ENCODE data around the gene GPATCH11. TPM values are rescaled to one million over a fixed set of nuclear protein-coding genes. Genes with fewer than 3 reads are reported as not detected.

Gene GPATCH11
- 10.7 and 11.9 TPM in 2 replicates for total RNA-seq (2014; rRNA removed)
- 3.8 TPM for polyA plus RNA-seq (2012)

DNA sequence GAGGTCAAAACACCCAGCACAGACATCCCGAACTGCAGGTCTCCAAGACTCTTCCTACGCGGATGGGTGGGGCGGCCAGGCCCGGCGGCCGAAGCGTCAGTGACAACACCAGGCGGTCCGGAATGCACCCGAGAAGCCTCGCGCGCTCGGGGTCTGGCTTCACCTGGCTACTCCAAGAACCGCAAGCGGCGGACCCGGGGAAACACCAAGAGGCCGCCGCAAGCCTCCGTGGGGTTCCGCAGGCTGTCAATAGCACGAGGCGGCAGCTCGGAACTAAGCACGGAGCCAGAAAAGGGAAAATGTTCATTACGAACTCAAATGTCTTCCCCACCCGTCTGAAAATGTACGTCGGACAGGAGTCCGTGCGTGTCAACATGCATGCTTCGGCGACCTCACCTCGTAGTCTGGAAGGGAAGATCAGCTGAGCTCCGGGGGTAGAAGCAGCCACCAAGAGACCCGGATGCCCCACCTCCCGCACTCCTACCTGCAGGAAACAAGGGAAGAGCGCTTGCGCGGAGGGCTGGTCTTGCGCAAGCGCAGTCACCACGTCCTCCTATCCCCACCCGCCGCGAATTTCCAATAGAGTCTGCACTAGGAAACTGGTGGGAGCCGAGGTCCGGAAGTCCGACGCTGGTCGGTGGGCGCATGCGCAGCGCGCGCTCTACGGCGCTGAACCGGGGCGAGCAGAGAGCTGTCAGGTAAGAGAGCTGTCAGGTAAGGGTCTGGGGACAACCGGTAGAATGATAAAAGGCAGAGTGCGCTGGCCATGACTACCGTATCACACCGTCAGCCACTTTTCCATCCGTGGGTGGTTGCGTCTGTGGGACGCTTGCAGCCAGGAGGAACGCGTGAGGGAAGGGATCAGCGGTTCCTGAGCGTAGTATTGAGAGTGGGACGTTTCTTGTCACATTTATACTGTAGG is at the start of gene GPATCH11, which contains the start of gene HEATR5B:
Gene GPATCH11, plus strand, starts transcription at position 646 of the 922 bp plus-strand sequence. CDS start 3,864 bp downstream, outside the sequence.
Gene HEATR5B, minus strand, starts transcription at position 500 of the 922 bp plus-strand sequence. CDS start 958 bp downstream, outside the sequence.
- peak; percentile 92 for DNase-seq (ENCODE audit: low read depth)

DNA sequence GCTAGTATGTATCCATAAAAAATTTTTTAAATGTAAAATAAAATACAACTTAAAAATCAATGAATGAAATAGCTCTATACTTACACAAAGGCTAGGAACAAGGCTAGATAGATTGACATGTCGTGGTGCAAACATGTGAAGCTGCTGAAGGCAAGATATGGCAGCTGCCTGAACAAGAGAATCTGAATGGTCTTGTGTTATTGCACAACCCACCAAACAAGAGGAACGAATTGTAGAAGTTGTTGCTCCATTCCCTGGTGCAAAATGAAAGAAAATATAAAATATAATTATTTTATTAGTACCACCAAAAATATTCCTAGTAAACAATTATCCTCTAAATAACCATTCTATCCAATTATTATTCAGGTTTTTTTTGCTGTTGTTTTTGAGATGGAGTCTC is 46.5 kb upstream of the GPATCH11 start:
- DNase-seq (ENCODE audit: low read depth), result no peak

DNA sequence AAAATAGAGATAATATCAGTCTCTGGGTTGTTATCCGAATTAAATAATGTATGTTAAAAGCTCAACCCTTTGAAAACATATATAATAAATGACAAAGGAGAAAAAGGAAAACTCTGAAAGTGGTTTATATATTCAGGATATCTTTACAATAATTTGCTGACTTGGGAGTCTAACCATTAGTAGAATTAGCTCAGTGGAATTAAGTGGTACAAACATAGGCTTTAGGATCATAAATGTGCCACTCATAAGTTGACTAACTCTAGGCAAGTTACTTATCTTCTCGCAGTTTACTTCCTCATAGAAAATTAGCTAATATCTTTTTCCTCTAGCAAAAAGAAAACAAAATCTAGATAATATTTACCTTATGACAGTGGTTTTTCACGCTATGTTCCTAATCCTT is 44.7 kb upstream of the GPATCH11 start:
- no peak for DNase-seq (ENCODE audit: low read depth)

DNA sequence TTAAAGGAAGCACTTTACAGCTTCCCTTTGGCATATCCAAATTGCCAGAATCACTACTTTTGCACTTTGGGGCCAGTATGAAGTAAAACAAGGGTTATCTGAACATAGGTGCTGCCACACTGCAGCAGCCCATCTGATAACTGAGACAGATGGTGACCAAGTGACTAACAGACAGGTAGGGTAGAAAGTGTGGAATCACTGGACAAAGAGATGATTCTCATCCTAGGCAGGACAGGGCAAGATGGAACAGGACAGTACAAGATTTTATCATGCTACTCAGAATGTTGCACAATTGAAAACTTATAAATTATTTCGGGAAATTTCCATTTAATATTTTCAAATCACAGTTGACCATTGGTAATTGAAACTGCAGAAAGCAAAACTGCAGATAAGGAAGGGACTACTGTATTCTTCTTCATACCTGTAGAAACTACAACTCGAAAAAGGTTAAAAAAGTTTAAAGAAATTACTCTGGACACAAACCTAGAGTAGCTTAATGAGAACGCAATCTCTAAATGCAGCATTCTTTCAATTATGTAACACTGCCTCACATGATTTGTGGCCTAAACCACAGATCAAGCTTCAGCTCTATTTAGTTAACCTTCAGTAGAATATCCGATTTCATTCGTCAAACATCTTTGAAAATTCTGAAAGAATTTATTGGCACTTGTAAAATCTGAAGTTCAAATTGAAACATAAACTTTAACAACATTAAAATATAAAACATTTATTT is 31.6 kb upstream of the GPATCH11 start:
- DNase-seq (ENCODE audit: low read depth), result no peak

DNA sequence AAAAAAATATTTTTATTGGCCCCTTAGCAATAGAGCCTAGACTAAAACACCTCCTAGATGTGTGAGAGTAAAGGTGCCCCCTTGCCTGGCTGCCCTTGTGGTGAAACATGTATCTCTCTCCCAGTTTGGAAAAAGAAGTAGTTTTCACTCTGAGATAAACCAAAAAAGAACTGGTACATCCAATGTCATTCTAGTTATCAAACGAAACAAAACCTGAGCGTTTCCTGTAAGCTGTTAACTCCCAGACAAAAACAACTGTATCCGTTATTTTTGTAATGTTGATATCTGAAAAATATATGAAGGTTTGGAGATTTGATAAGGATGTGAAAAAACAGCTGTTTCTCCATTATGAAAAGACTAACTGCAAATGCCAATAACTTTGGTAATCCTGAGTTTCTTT is 24.5 kb upstream of the GPATCH11 start:
- DNase-seq (ENCODE audit: low read depth), result no peak

DNA sequence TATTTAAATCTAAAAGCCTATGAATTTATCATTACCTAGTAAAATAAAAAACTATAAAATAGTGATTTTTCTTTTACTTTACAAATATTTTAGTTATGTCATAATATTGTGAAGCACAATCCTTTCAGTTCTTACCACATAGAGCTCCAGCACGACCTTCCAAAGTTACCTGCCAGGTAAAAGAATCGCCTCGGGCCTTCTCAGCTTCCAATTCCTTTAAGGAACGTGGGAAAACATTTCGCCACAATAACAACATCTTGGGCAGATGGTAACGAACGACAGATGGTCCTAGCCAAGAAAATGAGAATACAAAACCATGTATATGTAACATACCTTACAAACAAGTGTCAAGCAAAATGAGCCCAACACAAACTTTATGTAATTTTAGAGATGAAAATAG is 23.9 kb upstream of the GPATCH11 start:
- no peak for DNase-seq (ENCODE audit: low read depth)

DNA sequence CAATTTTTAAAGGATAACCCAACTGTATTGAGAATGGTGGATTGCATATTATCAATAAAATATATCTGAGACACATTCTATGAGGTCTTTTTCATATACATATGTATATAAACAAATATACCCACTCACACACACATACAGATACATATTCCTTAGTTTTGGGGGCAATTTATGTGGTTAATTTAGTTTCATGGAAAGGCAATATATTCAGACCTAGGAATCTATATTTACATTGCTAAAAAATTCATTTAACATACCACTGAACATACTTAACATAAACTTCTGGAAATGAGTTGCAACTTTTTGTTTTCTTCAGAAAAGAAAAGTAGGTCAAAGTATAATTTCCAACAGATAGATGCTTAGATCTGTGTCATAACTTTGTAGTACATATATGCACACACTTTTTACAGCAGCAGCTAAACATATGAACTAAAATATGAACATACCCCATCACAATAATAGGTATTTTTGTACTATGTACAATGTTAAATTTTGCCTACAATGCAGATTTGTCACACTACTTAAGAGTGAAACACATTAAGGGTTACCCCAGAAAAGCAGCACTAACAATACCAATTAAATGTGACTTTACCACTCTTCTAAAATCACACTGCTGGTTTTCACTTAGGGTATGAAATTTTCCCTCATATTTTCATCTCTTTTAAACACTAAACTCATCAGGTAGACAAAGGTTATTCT is 23.2 kb upstream of the GPATCH11 start:
- DNase-seq (ENCODE audit: low read depth), result no peak

DNA sequence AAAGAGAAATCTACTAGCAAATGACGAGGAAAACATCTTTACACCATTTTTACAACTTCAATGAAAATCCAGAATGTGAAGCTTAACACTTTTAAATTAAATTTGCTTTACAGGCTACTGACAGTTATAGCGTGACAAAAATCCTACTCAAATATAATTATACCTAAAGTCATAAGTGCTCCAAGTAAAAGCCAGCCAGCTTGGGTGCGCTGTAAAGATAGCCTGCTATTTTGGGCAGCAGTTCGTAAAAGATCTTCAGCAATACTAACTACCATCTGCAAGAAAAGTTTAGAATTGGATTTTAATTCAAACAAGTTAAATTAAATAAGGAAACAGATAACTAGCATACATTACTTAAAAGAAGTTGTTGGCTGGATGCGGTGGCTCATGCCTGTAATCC is 22.5 kb upstream of the GPATCH11 start:
- no peak for DNase-seq (ENCODE audit: low read depth)

DNA sequence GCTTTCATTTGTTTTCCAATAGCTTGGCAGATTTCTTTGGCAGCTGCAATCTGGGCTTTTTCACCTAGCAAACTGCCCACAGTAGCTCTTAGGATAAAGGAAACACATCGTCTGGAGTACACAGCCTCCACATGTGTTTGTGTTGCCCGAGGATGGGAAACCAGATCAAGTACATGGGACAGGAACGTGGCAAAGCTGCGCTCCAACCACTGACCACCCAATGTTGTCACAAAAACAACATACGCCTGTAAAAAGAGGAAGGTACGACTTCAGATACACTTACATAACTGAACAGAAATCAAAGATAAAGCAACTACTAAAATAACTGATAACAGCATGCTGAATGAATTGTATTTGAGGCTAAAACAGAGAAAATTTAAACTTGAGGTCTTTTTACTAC is 15.6 kb upstream of the GPATCH11 start:
- no peak for DNase-seq (ENCODE audit: low read depth)

DNA sequence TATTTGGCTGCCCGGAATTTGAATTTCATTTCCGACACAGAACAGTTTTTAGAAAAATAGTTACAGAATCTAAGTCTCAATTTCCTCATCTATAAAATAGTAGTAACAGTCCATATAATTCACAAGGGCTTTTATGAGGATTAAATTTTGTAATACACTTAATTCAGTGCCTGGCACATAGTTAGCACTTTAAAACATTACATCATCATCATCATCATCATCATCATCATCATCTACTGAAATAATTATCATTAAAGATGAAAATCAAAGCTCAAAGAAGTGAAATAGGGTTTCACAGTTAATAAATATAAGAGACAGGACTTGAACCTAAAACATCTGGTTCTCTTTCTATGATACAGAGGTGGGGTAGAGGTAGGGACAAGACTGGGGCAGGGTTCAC is 13.4 kb upstream of the GPATCH11 start:
- DNase-seq (ENCODE audit: low read depth), result no peak

DNA sequence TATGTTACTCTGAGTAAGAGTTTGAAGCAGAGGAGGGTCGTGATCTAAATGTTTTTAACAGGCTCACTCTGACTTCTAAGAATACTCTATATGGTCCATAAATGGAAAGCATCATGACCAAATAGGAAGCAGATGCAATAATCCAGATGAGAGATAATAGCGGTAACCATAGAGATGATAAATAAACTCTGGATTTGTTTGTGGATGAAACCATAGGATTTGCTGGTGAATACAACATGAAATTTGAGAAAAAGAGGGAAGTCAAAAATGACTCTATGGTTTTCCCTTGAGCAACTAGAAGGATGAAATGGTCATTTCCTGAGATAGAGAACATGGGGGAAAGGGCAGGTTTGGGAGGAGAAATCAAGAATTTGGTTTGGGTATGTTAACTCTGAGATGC is 4.1 kb upstream of the GPATCH11 start:
- no peak for DNase-seq (ENCODE audit: low read depth)

DNA sequence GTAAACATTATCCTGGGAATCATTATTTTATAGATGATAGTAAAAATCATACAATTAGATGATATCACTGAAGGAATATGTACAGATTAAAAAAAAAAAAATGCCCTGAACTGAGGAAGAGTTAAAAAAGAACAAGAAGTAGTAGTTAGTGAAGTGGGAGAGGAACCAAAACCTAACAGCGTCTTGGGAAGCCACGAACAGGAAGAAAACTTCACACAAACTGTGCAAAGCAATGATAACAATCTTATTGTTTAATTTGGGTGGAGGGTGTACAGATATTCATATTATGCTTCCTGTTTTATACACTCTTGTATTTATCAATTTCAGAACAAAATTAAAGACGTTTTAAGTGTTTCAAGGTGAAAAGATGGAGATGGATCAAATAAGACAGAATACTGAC is 3.6 kb upstream of the GPATCH11 start:
- DNase-seq (ENCODE audit: low read depth), result no peak

DNA sequence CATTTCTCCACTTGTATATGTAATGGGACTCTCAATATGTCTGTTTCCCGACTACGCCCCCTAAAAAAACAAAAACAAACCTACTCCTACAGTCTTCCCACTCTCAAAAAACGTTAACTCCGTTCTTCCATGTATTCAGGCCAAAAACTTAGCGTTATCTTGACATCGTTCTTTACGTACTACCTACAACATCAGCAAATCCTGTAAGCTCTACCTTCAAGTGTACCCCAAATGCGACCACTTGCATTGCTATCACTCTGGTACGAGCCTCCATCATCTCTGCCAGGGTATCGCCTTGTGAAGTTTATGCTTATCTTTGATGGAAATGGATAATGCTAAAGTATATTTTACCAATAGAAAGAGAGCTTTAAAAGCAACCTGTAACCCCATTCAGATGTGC is 479 bp downstream of the GPATCH11 start:
- DNase-seq (ENCODE audit: low read depth), result no peak

DNA sequence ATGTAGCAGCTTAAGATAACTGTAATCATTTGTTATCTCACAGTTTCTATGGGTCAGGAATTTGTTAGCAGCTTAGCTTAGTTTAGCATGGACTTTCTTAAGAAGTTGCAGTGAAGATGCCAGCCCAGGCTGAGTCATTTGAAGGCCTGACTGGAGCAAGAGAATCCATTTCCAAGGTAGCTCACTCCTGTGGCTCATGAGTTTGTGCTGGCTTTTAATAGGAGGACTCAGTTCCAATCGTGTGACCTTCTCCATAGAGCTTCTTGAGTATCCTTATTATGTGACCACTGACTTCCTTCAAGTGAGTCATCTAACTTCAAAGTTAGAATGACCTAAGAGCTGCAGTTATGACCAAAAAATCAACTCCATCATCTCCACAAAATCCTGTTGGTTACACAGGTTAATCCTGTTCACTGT is 1.4 kb downstream of the GPATCH11 start:
- DNase-seq (ENCODE audit: low read depth), result peak; percentile 52

DNA sequence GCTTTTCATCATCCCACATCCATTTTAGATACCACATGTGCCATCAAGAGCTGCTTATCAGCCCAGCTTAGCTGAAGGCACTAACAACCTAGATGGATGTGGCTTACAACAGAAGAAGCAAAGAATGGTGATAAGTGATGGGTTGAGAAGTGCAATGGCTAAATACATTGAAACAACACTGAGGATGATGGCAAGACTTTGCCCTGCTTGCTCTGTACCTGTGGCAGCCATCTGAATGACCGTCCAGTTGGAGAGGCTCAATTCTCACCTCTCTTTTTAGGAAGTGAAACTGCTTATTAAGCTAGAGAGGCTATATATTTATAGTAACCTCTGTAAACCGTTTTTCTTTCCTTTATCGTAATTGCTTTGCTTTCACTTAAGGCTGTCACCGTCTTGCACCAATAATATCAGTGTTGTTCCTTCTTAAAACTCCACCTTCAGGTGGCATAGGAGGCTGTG is 5.7 kb downstream of the GPATCH11 start:
- no peak for DNase-seq (ENCODE audit: low read depth)

DNA sequence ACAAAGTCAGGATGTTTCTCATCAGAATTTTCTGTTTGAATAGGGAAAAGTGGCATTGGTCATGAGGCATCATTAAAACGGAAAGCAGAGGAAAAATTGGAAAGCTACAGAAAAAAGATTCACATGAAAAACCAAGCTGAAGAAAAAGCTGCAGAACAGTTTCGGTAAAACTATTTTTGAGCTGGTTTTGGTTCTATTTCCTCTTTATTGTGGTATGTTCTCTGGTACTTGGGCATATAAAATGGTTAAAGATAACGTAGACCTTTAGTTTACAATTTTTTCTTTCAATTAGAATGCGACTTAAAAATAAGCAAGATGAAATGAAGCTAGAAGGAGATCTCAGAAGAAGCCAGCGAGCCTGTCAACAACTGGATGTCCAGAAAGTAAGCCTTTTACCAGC is 7.6 kb downstream of the GPATCH11 start:
- no peak for DNase-seq (ENCODE audit: low read depth)

DNA sequence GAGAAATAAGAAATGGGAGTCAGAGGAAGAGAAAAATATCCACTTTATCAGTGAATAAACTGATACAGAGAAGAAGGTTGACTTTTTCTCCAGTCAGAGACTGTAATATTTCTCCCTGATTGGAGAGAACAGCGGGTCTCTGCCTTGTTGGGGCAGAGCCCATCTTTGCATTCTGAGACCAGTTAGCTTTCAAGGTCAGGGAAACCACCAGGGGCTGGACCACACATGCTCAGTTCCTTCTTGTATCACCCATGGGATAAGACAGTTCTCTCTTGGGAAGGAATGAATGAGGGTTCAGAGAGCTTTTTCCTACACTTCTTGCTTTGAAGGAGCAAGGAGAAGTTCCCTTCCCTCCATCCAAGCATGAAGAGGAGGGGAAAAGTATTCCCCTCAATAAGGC is 12.2 kb downstream of the GPATCH11 start:
- DNase-seq (ENCODE audit: low read depth), result no peak

DNA sequence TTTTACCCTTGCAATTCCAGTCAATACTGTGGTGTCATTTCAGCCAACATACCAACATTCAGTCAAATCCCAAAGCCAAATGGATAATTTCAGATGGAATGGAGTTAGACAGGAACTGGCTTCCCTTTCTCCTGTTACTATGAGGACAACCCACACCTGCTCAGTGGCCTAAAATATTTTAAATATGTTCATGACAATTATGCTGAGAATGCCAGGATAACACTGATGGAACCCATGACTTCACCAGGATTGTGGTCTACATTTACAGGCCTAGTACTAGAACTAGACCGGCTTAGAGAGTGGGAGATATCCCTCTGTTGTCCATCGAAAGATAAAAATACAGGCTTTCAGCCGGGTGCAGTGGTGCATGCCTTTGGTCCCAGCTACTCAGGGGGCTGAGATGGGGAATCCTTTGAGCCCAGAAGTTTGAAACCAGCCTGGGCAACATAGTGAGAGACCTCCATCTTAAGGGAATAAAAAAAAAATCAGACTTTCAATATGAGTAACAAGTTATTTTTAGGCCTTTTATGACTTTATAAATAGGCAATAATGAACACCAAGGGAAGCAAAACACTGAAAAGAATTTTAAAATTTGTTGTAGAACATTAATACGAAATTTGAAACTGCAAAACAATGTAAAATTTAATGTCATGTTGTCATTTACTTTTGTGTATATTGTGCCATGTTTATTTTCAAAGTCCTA is 14.2 kb downstream of the GPATCH11 start:
- DNase-seq (ENCODE audit: low read depth), result peak; percentile 62

DNA sequence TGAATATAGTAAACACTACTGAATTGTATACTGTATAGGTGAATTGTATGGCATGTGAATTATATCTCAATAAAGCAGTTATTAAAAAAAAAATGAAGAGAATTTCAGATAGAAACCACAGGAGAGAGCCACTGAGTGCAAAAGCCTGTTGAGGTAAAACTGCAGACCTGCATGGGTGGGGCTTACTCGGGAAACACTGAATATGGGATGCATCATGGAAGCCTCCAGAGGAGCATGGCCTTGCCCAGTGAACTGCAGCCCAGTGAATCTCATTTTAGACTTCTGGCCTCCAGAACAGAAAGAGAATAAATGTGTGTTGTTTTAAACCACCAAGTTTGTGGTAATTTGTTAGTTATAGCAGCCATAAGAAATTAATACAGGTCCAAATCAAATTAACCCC is 15.7 kb downstream of the GPATCH11 start:
- DNase-seq (ENCODE audit: low read depth), result no peak

DNA sequence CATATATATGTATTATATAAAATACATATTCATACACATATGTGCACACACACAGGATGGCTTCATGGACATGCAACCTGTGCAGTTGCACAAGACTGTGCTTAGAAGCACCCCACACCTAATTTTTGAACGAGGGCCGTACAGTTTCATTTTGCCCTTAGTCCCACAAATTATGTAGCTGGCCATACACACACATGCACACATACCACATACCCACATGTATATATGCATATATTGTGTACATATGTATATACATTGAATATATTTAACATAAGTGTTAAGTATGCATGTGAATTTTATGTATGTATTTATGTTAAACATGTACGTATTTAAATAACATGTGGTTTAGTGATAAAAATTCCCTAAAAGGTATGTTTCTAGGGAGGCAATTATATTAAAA is 18.3 kb downstream of the GPATCH11 start:
- DNase-seq (ENCODE audit: low read depth), result no peak

DNA sequence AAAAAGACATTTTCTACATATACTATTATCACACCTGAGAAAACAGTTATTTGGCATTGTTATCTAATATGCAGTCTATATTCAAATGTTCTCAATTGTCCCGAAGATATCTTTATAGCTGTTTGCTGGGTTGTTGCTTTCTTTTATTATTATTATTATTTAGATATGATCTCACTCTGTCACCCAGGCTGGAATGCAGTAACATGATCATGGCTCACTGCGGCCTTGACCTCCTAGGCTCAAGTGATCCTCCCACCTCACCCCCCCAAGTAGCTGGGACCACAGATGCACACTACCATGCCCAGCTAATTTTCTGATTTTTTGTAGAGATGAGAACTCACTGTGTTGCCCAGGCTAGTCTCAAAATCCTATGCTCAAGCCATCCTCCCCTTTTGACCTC is 19.9 kb downstream of the GPATCH11 start:
- no peak for DNase-seq (ENCODE audit: low read depth)
